Upper lobe of left lung (tissue), 6 donors: ENCODE measurements around the gene SEC23IP. TPM values are rescaled to one million over a fixed set of nuclear protein-coding genes. Genes with fewer than 3 reads are reported as not detected.
"Not testable (repeated sequence)": the region's sequence is repeated elsewhere in the genome, so short reads cannot be mapped to it uniquely, and the experiment has no call there.

Source experiments
- ATAC-seq, 2 donors: fragments of 200-7000 bp; cut with Tn5 transposase; one replicate each; pipeline ENCODE4 v1.9.1; 2022; ENCODE audit warnings: mild to moderate bottlenecking in 2 of 2, moderate library complexity in 2 of 2; ENCODE audit not compliant: low FRiP score in 2 of 2
- DNase-seq, 2 donors: peaks; one replicate each; pipeline ENCODE4 v3.0.0-alpha.2; 2019 to 2020
- H3K27ac ChIP-seq, 4 donors: fragments of 200-600 bp; sonication (generic); one replicate each; pipeline ENCODE4 v1.5.1; 2016 to 2019
- H3K27me3 ChIP-seq, 4 donors: fragments of 200-600 bp; sonication (generic); one replicate each; pipeline ENCODE4 v1.5.1; 2017 to 2019
- H3K36me3 ChIP-seq, 4 donors: fragments of 200-600 bp; sonication (generic); one replicate each; pipeline ENCODE4 v1.5.1; 2016 to 2019
- H3K4me1 ChIP-seq, 4 donors: fragments of 200-600 bp; sonication (generic); one replicate each; pipeline ENCODE4 v1.5.1; 2018 to 2019
- H3K4me3 ChIP-seq, 4 donors: fragments of 200-600 bp; sonication (generic); one replicate each; pipeline ENCODE4 v1.5.1; 2017 to 2019; ENCODE audit warnings: mild to moderate bottlenecking in 2 of 4, moderate library complexity in 1 of 4
- H3K9me3 ChIP-seq, 4 donors: fragments of 200-600 bp; sonication (generic); one replicate each; pipeline ENCODE4 v1.5.1; 2018 to 2019
- EP300 ChIP-seq, 4 donors: sonication (generic); formaldehyde crosslinking; IDR thresholded peaks; one replicate each; pipeline ENCODE4 v1.5.1; 2017; ENCODE audit warnings: antibody characterized with exemption in 4 of 4, control low read depth in 2 of 4
- POLR2A ChIP-seq, 4 donors: fragments of 450-650 bp; IDR thresholded peaks; one replicate each; pipeline ENCODE4 v1.5.1; 2016 to 2017; ENCODE audit warnings: antibody characterized with exemption in 4 of 4, mild to moderate bottlenecking in 2 of 4
- POLR2AphosphoS5 ChIP-seq, 2 donors: sonication (generic); formaldehyde crosslinking; IDR thresholded peaks; one replicate each; pipeline ENCODE4 v1.5.1; 2017; ENCODE audit warnings: antibody characterized with exemption in 2 of 2
- whole genome bisulfite sequencing, 2 donors: methylation state at CpG; one replicate each; pipeline ENCODE4 v1.1.5; 2017 to 2018; 5-methylcytosine and 5-hydroxymethylcytosine counted together
- total RNA-seq, 6 donors: library from RNA; depleted of rRNA in 4 of 6; stranded (reverse); fragments of >200 nt in 4 of 6; gene quantifications; one replicate each; pipeline versions ENCODE4 v1.1.0 to v1.2.1, GENCODE V29; 2016 to 2021
- TF ChIP-seq, protein P1 (sequence below), 6 experiments: fragments of 450-650 bp in 4 of 6; fragments of 200-600 bp in 2 of 6; sonication (generic) in 2 of 6; IDR thresholded peaks; one replicate each; pipeline ENCODE4 v1.5.1; 2016 to 2019; ENCODE audit warnings: antibody characterized with exemption in 6 of 6
- donor health status: DM: no; HTN: no; CAD: no; lungs with moderate emphysema.
- donor health status: DM: no; HTN: yes; CAD: no; lungs with severe emphysema.

The SEC23IP gene
- total RNA-seq, 6 donors from 2014 or later = 13.4 to 60.8 (median 40.4) TPM

DNA sequence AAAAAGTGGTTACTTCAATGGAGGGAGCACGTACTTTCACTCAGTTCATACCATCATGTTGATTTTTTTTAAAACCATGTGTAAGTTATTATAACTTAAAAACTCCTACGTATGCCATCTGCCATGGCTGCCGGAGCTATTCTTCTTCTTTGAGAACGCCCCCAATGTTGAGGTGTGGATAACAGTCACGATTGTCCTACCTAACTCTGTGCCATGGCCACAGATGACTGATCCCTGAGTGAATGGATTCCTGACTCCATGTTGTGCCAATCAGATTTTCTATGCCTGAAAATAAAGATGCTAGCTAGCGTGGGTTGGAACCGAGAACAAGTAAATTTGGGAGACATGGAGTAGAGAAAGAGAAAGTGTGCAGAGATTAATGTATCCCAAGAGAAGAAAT, 25.2 kb upstream of the SEC23IP start:
- Histone ChIP-seq H3K4me1 (peaks cover 21 to 50% (median 28%) of the 10 kb centered on the region in 4 donors), H3K4me3 (no peak overlapping the region)

DNA sequence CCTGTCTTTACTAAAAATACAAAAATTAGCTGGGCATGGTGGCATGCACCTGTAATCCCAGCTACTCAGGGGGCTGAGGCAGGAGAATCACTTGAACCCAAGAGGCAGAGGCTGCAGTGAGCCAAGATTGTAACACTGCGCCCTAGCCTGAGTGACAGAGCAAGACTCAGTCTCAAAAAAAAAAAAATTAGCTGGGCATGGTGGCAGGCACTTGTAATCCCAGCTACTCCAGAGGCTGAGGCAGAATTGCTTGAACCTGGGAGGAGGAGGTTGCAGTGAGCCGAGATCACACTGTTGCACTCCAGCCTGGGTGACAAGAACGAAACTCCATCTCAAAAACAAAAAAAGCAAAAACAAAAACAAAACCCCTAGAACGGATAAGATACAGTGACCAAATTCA, 23.1 kb upstream of the SEC23IP start:
- H3K36me3 ChIP-seq, H3K4me3 ChIP-seq, DNase-seq, H3K9me3 ChIP-seq, H3K27me3 ChIP-seq, H3K27ac ChIP-seq, ATAC-seq: not testable (repeated sequence)
- H3K4me1 ChIP-seq = peaks cover 25 to 56% (median 32%) of the 10 kb centered on the region in 4 donors
- WGBS, 2 donors = 83 to 85% methylated on average over 4 of the region's 4 CpGs

More for the DNA sequence above, 25.2 kb upstream of the SEC23IP start:
- H3K9me3 ChIP-seq = no peaks in the 10 kb centered on the region
- TF ChIP-seq POLR2A (IDR thresholded peaks at IDR 0.05) (no peak), EP300 (IDR thresholded peaks at IDR 0.05) (no peak), POLR2AphosphoS5 (IDR thresholded peaks at IDR 0.05) (no peak)
- TF ChIP-seq, protein P1, sequence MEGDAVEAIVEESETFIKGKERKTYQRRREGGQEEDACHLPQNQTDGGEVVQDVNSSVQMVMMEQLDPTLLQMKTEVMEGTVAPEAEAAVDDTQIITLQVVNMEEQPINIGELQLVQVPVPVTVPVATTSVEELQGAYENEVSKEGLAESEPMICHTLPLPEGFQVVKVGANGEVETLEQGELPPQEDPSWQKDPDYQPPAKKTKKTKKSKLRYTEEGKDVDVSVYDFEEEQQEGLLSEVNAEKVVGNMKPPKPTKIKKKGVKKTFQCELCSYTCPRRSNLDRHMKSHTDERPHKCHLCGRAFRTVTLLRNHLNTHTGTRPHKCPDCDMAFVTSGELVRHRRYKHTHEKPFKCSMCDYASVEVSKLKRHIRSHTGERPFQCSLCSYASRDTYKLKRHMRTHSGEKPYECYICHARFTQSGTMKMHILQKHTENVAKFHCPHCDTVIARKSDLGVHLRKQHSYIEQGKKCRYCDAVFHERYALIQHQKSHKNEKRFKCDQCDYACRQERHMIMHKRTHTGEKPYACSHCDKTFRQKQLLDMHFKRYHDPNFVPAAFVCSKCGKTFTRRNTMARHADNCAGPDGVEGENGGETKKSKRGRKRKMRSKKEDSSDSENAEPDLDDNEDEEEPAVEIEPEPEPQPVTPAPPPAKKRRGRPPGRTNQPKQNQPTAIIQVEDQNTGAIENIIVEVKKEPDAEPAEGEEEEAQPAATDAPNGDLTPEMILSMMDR (IDR thresholded peaks at IDR 0.05) = no peak
- H3K36me3 ChIP-seq = no peaks in the 10 kb centered on the region
- no peaks in the 10 kb centered on the region for H3K27me3 ChIP-seq
- no peak overlapping the region for H3K27ac ChIP-seq
- 79 to 85% methylated on average over 7 of the region's 7 CpGs for WGBS, 2 donors
- DNase-seq (no peak), ATAC-seq (no peak)

DNA sequence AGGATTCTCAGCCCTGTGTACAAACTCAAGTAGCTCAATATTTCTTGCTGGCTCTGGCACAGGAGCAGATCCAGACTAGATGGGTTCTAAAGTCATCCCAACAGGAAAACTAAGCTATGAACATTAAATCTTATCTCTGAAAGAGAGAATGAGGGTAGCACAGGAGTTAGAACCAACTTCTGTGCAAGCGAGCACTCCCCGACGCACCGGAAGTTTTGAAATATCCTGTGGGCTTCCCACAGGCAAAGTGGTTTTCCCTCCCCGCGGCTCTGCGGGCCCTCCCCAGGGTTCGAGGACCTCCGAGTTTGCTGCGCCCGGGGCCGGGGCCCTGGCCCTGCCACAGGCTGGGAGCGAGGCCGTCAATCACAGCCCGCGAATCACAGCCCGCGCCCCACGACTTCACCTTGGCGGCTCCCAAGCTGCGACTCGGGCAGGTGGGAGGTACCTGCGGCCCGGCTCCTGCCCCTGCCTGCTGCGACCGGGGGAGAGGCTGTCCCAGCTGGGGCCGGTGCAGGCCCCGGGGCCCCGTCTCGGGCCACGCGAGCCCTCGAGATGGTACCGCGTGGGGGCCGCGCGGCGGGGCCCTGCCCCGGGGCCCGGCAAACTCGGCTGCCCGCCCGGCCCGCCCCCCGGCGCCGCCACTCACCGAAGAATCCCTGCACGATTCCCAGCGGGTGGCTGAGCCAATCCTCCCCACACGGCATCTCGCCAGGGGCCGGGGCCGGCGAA, 20.5 kb upstream of the SEC23IP start:
- DNase-seq = peak; percentile 88 to 92
- H3K4me1 ChIP-seq = peaks cover 22 to 48% (median 30%) of the 10 kb centered on the region in 4 donors

GRCh38 chr10:119872610-119872859, 20.0 kb upstream of the SEC23IP start, which contains the start of gene MCMBP:
Gene MCMBP (minus strand): TSS chr10:119872843. CDS start chr10:119872584, 259 bp downstream.
- peak in 1 of 2 donors; percentile 44 for ATAC-seq
- H3K36me3 ChIP-seq = no peaks in the 10 kb centered on the region
- peak within 1 kb of the TSS; percentile 63 to 98 (median 75) for H3K4me3 ChIP-seq
- peak within 1 kb of the TSS; percentile 88 to 96 (median 91) for H3K27ac ChIP-seq
- H3K27me3 ChIP-seq = no peaks in the 10 kb centered on the region
- DNase-seq = no peak
- H3K9me3 ChIP-seq = no peaks in the 10 kb centered on the region
- H3K4me1 ChIP-seq = peaks cover 20 to 44% (median 30%) of the 10 kb centered on the region in 4 donors
- TF ChIP-seq EP300 (IDR thresholded peaks at IDR 0.05) = no peak
- peak in 3 of 4 donors; percentile 78 to 90 (median 85) for TF ChIP-seq POLR2A (IDR thresholded peaks at IDR 0.05)
- TF ChIP-seq POLR2AphosphoS5 (IDR thresholded peaks at IDR 0.05) = no peak
- TF ChIP-seq, protein P1 (IDR thresholded peaks at IDR 0.05) = peak in 2 of 6 experiments; percentile 9 to 13
- WGBS, 2 donors = 0% methylated on average over 23 of the region's 42 CpGs; no CpG with 5 or more reads in 1 of the 2 donors

More for the DNA sequence above, 20.5 kb upstream of the SEC23IP start:
- H3K27me3 ChIP-seq = no peaks in the 10 kb centered on the region
- peak; percentile 48 to 62 for ATAC-seq
- WGBS, 2 donors = 0 to 1% methylated on average over 5 to 23 of the region's 56 CpGs
- peak; percentile 35 to 38 for TF ChIP-seq POLR2AphosphoS5 (IDR thresholded peaks at IDR 0.05)
- TF ChIP-seq POLR2A (IDR thresholded peaks at IDR 0.05) = no peak
- no peak for TF ChIP-seq EP300 (IDR thresholded peaks at IDR 0.05)
- TF ChIP-seq, protein P1 (IDR thresholded peaks at IDR 0.05) = no peak
- H3K4me3 ChIP-seq = peak overlapping the region; percentile 63 to 98 (median 75)
- H3K9me3 ChIP-seq = no peaks in the 10 kb centered on the region
- no peaks in the 10 kb centered on the region for H3K36me3 ChIP-seq
- H3K27ac ChIP-seq = peak overlapping the region; percentile 88 to 96 (median 91)

DNA sequence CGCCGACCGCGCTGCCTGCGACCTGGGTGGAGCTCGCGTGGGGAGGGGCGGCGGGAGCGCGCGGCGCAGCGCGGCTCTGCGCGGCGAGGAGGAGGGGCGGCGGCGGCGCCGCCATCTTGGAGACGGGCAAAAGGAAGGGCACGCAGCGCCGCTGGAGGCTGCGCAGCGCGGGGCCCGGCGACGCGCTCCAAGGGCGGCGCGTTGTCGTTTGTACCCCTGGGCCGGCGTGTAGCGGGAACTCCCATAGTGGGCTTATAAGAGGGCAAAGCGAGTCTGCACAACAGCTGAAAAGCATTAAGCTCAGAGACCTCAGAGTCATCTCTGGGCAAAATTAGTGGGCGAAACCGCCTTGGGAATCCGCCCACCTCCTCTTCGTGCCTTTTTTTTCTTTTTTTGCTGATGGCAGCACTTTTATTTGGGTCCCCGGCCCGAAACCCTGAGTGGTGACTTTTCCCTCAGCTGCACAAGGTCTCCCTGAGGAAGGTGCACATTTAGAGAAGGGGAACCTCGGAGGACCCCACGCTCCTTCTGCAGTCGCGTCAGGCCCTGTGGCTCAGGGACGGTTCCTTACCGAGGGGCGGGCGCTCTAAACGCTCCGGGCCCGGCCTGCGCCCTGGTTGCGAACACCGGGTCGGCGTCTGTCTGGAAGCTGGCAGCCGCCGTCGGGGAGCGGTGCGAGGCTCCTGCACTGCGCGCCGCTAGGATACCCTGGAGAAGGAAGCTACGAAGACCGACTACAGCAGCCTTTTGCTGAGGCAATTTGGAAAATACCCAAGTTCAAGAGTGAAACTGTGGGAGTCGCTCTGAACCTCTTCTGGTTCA, 19.5 kb upstream of the SEC23IP start:
- Histone ChIP-seq H3K27ac (peak overlapping the region; percentile 88 to 96 (median 91)), H3K4me1 (peaks cover 20 to 39% (median 29%) of the 10 kb centered on the region in 4 donors), H3K36me3 (no peaks in the 10 kb centered on the region), H3K9me3 (no peaks in the 10 kb centered on the region), H3K27me3 (no peaks in the 10 kb centered on the region), H3K4me3 (peak overlapping the region; percentile 63 to 98 (median 75))
- ATAC-seq (peak; percentile 98 to 99), DNase-seq (peak; percentile 88 to 99)
- 0 to 1% methylated on average over 14 to 33 of the region's 75 CpGs for WGBS, 2 donors
- TF ChIP-seq EP300 (IDR thresholded peaks at IDR 0.05) (no peak), POLR2AphosphoS5 (IDR thresholded peaks at IDR 0.05) (peak; percentile 74 to 83), POLR2A (IDR thresholded peaks at IDR 0.05) (peak in 1 of 4 donors; percentile 74)
- TF ChIP-seq, protein P1 (IDR thresholded peaks at IDR 0.05) = no peak
